ENCODE results near the gene SHISA8. TPM values are rescaled to one million over a fixed set of nuclear protein-coding genes. Genes with fewer than 3 reads are reported as not detected.
"Not testable (repeated sequence)": the region's sequence is repeated elsewhere in the genome, so short reads cannot be mapped to it uniquely, and the experiment has no call there.

The SHISA8 gene
- total and polyA plus RNA-seq, 8 donors = 0.15 TPM; not detected in 7

DNA sequence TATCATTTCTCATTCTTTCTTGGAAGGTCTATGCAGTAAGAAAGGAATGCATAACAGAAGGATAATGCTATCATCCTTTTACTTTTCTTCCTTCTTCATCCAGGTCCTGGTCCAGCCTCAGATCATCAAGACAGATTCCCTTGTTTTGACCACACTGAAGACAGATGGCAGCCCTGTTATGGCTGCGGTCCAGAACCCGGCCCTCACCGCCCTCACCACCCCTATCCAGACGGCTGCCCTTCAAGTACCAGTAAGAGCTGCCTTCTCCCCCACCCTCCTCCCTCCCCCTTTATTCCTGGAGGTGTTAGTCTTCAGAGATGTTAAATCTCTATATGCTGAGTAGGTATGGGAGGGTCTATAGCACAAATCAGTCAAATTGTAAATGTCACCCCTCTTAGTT, 44.1 kb downstream of the SHISA8 start:
- no peak overlapping the region for H3K27ac ChIP-seq
- intact Hi-C loops (cut with DNase I; ENCODE audit: low total_unique reads) = no loop called here

DNA sequence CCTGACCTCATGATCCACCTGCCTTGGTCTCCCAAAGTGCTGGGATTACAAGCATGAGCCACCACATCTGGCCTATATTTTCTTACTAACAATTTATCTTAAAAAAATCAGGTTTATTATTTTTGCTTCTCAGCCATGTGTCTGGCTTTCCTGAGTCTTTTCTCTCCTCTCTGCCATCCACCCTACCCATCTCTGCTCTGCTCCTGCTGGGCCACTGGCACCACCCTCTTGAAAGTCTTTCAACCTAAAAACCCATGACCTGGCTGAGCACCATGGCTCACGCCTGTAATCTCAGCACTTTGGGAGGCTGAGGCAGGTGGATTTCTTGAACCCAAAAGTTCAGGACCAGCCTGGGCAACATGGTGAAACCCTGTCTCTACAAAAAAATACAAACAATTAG, 44.8 kb downstream of the SHISA8 start:
- peaks cover 63 to 89% (median 86%) of the 10 kb centered on the region in 4 donors for H3K36me3 ChIP-seq
- H3K9me3 ChIP-seq; DNase-seq; H3K27ac ChIP-seq; intact Hi-C loops (cut with DNase I; ENCODE audit: low total_unique reads); H3K27me3 ChIP-seq; H3K4me3 ChIP-seq; H3K4me1 ChIP-seq: not testable (repeated sequence)
- 84 to 98% (median 90%) methylated on average over 1 of the region's 1 CpG for WGBS, 5 donors

More for the DNA sequence above, 44.1 kb downstream of the SHISA8 start:
- no peaks in the 10 kb centered on the region for H3K27me3 ChIP-seq
- no peaks in the 10 kb centered on the region for H3K4me1 ChIP-seq
- peaks cover 70 to 96% (median 93%) of the 10 kb centered on the region in 4 donors for H3K36me3 ChIP-seq
- 57 to 81% (median 76%) methylated on average over 4 of the region's 4 CpGs for WGBS, 5 donors
- no peak for DNase-seq
- no peak for TF ChIP-seq POLR2AphosphoS5 (IDR thresholded peaks at IDR 0.05)
- no peak for TF ChIP-seq POLR2A (IDR thresholded peaks at IDR 0.05)
- no peak for TF ChIP-seq EP300 (IDR thresholded peaks at IDR 0.05)
- TF ChIP-seq, protein P1, sequence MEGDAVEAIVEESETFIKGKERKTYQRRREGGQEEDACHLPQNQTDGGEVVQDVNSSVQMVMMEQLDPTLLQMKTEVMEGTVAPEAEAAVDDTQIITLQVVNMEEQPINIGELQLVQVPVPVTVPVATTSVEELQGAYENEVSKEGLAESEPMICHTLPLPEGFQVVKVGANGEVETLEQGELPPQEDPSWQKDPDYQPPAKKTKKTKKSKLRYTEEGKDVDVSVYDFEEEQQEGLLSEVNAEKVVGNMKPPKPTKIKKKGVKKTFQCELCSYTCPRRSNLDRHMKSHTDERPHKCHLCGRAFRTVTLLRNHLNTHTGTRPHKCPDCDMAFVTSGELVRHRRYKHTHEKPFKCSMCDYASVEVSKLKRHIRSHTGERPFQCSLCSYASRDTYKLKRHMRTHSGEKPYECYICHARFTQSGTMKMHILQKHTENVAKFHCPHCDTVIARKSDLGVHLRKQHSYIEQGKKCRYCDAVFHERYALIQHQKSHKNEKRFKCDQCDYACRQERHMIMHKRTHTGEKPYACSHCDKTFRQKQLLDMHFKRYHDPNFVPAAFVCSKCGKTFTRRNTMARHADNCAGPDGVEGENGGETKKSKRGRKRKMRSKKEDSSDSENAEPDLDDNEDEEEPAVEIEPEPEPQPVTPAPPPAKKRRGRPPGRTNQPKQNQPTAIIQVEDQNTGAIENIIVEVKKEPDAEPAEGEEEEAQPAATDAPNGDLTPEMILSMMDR (IDR thresholded peaks at IDR 0.05) = no peak
- no peak overlapping the region for H3K4me3 ChIP-seq
- H3K9me3 ChIP-seq = no peaks in the 10 kb centered on the region

DNA sequence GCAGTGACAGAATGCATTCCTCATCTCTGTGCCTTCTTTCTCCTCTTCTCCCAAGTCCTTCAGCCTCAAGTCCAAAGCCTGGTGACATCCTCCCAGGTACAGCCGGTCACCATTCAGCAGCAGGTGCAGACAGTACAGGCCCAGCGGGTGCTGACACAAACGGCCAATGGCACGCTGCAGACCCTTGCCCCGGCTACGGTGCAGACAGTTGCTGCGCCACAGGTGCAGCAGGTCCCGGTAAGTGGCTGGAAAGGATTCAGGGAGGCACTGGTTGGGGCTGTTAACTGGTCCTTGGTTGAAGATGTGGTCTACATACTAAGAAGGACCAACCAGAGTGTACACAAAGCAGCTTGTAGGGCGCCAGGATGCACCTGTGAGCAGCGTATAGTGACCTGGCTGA, 46.3 kb downstream of the SHISA8 start:
- TF ChIP-seq, protein P1 (IDR thresholded peaks at IDR 0.05) = no peak
- Histone ChIP-seq H3K27ac (no peak overlapping the region), H3K4me1 (peaks cover 7 to 19% (median 12%) of the 10 kb centered on the region in 4 donors), H3K9me3 (no peaks in the 10 kb centered on the region), H3K4me3 (no peak overlapping the region), H3K36me3 (peaks cover 50 to 74% (median 70%) of the 10 kb centered on the region in 4 donors), H3K27me3 (no peaks in the 10 kb centered on the region)
- intact Hi-C loops (cut with DNase I; ENCODE audit: low total_unique reads) = no loop called here
- WGBS, 5 donors = 92 to 96% (median 95%) methylated on average over 10 of the region's 10 CpGs
- DNase-seq = no peak

DNA sequence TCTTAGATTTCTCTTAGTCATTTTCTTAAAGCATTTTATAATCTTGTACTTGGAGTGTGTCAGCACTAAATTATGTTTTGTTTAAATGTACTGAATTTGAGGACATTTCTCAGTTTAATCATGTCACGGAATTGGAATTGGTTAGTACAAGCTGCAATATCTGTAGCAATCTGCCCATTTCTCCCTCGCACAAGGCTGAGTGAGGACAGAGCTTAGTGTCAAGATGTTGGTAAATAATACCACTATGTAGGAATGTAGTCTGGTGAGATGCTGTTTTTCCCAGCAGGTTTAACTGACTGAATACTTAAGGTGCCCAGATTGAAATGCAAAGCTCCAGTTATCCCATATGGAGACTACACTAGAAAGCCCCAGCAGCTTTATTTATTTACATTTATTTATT, 51.4 kb downstream of the SHISA8 start:
- no peak for DNase-seq
- 53 to 71% (median 57%) methylated on average over 2 of the region's 2 CpGs for WGBS, 5 donors
- H3K36me3 ChIP-seq = peaks cover 17 to 23% (median 20%) of the 10 kb centered on the region in 4 donors
- H3K27me3 ChIP-seq = no peaks in the 10 kb centered on the region
- peaks cover 11 to 58% (median 39%) of the 10 kb centered on the region in 4 donors for H3K4me1 ChIP-seq
- intact Hi-C loops (cut with DNase I; ENCODE audit: low total_unique reads) = no loop called here
- H3K27ac ChIP-seq = peak overlapping the region in 4 of 5 donors; percentile 63 to 80 (median 70)
- H3K4me3 ChIP-seq = no peak overlapping the region
- no peak for TF ChIP-seq POLR2A (IDR thresholded peaks at IDR 0.05)
- TF ChIP-seq POLR2AphosphoS5 (IDR thresholded peaks at IDR 0.05) = no peak
- TF ChIP-seq EP300 (IDR thresholded peaks at IDR 0.05) = no peak
- TF ChIP-seq, protein P1 (IDR thresholded peaks at IDR 0.05) = no peak
- no peaks in the 10 kb centered on the region for H3K9me3 ChIP-seq

DNA sequence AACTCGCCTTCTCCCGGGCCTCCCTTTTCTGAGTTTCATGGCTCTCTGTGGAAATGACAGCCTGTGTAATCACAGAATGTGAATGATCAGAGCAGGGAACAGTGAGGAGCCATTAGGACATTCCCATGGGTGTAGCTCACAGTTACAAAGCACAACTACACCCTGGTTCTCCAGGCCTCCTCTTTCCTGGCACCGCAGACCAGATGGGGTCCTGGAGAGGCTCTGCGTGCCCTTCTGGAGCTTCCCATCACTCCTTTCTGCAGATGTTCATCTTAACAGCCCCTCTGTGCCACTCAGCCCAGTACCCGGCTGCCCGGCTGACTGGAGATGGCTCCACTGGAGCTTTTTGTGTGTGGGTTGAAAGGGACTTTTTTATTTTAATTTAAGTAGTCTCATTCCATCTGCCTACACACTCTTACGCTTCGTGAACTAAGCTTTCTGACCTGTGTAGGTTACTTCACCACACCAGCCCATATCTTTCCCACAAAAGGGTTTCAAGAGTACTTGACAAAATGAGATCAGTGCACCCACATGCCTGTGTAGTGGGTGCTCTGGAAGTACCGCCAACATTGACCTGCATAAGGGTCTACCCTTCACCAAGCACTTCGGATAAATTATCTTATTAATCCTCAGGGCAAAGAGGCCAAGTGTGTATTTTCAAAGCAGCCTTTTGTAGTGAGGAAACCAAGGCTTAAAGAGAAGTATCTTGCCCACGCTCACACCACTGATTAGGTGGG, 52.2 kb downstream of the SHISA8 start:
- peak overlapping the region; percentile 24 to 80 (median 64) for H3K27ac ChIP-seq
- WGBS, 5 donors = 62 to 71% (median 71%) methylated on average over 11 of the region's 11 CpGs

More for the DNA sequence above, 52.2 kb downstream of the SHISA8 start:
- intact Hi-C loops (cut with DNase I; ENCODE audit: low total_unique reads) = no loop called here
- Histone ChIP-seq H3K4me3 (no peak overlapping the region), H3K27me3 (no peaks in the 10 kb centered on the region), H3K4me1 (peaks cover 11 to 65% (median 42%) of the 10 kb centered on the region in 4 donors), H3K9me3 (no peaks in the 10 kb centered on the region), H3K36me3 (peaks cover 10 to 15% (median 12%) of the 10 kb centered on the region in 4 donors)
- TF ChIP-seq POLR2A (IDR thresholded peaks at IDR 0.05) (no peak), POLR2AphosphoS5 (IDR thresholded peaks at IDR 0.05) (peak in 1 of 3 donors; percentile 19), EP300 (IDR thresholded peaks at IDR 0.05) (no peak)
- TF ChIP-seq, protein P1 (IDR thresholded peaks at IDR 0.05) = no peak
- no peak for DNase-seq

Data from stomach (tissue), 9 donors.